Loucy (cell line): ENCODE data around the gene REC114.

Source experiments
- CTCF ChIP-seq: fragments of 200-600 bp; sonication (generic); conservative IDR thresholded peaks from 2 replicates; pipeline ENCODE4 v1.5.1; 2014; ENCODE audit warnings: mild to moderate bottlenecking, antibody characterized with exemption, low read length
- EZH2phosphoT487 ChIP-seq: fragments of 200-600 bp; IDR thresholded peaks from 2 replicates; pipeline ENCODE4 v1.6.1; 2018; ENCODE audit warnings: antibody characterized with exemption, mild to moderate bottlenecking, moderate library complexity, borderline replicate concordance

DNA sequence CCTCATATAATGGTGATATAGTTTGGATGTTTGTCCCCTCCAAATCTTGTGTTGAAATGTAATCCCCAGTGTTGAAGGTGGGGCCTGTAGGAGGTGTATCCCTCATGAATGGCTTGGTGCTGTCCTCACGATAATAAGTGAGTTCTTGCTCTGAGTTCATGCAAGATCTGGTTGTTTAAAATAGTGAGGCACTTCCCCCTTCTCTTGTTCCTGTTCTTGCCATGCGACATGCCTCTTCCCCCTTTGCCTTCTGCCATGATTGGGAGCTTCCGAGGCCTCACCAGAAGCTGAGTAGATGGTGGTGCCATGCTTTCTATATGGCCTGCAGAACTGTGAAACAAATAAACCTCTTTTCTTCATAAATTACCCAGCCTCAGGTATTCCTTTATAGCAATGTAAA, 39.2 kb downstream of the REC114 start:
- TF ChIP-seq CTCF (no peak), EZH2phosphoT487 (no peak)
